ENCODE results near the gene SHC2. TPM values are rescaled to one million over a fixed set of nuclear protein-coding genes. Genes with fewer than 3 reads are reported as not detected.

Gene SHC2
- total and polyA plus RNA-seq, 2 donors (not counting 1 experiment from before 2014, with no cell fraction given) = 0.02 to 2.5 TPM

DNA sequence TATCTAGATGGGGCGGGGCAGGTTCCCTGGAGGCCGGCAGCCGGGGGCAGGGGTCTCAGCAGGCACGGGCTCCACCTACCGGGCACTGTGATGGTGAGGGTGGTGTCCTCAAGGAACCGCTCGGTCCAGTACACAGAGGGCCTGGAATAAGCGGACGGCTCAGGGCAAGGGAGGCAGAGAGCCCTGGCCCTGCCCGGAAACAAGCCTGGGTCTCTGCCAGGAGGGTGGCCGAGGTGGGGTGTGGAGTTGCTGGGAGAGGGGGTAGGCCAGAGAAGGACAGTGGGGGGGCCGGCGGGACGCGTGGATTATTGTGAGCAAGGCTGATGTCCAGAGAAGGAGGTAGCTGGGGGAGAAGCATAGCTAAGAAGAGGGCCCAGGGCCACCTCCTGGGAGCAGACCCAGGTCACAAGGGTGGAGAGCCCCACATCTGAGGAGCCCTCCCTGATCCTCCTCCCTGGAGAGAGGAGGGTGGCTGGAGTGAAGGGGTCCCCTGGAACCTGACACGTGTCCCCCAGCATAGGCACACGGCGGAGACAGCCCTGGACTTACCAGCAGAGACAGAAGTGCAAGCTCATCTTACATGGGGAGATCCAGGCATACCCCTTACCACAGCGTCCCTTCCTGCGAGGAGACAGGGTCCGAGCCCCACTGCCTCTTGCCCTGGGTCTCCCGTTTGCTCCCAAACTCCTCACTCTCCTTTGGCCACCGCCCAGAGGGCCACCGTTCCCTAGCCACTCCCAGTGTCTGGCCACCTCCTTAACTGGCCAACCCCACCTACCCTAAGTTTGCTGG, 87.2 kb downstream of the SHC2 start:
- TF ChIP-seq, protein P1, sequence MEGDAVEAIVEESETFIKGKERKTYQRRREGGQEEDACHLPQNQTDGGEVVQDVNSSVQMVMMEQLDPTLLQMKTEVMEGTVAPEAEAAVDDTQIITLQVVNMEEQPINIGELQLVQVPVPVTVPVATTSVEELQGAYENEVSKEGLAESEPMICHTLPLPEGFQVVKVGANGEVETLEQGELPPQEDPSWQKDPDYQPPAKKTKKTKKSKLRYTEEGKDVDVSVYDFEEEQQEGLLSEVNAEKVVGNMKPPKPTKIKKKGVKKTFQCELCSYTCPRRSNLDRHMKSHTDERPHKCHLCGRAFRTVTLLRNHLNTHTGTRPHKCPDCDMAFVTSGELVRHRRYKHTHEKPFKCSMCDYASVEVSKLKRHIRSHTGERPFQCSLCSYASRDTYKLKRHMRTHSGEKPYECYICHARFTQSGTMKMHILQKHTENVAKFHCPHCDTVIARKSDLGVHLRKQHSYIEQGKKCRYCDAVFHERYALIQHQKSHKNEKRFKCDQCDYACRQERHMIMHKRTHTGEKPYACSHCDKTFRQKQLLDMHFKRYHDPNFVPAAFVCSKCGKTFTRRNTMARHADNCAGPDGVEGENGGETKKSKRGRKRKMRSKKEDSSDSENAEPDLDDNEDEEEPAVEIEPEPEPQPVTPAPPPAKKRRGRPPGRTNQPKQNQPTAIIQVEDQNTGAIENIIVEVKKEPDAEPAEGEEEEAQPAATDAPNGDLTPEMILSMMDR (conservative IDR thresholded peaks at IDR 0.05 in 1 of 2, IDR thresholded peaks at IDR 0.05 in 1 of 2; ENCODE audit: low read depth in 1 of 2, low read length in 2 of 2) = no peak
- no peak for TF ChIP-seq EZH2 (IDR thresholded peaks at IDR 0.05; ENCODE audit: low read length, missing control alignments)

DNA sequence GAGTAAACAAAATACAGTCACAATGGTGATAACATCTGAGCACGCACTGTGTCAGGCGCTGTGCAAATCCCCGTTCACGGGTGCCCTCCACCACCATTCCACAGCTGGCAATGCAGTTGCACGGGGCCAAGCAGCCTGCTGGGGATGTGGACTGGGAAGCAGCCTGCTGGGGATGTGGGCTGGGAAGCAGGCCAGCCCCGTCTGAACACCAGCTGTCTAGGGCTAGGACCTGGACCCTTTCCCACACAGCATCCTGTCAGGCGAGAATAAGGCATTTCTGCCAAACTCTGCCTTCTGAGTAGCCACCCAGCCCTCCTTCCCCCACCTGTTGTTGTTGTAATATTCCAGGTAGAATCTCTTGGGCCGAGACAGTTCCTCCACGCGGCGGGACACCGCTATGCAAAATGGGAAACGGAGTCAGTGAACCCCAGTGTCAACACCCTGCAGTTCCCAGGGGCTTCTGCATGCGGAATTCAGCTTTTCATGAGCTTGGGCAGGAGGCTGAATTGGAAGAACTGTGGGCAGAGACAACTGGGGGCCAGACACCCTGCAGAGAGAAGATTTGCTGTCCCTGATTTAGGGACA, 88.4 kb downstream of the SHC2 start:
- Histone ChIP-seq H3K27me3 (ENCODE audit: control insufficient read depth, insufficient read depth, low read length) (peaks cover 29% of the 10 kb centered on the region), H3K4me1 (ENCODE audit: control insufficient read depth, extremely low read depth, insufficient read depth, low read length) (peaks cover 2% of the 10 kb centered on the region), H3K36me3 (ENCODE audit: control insufficient read depth, insufficient read depth, low read length) (no peaks in the 10 kb centered on the region), H2AFZ (ENCODE audit: low read length) (no peak overlapping the region), H3K27ac (ENCODE audit: insufficient read depth, low read length) (no peak overlapping the region), H3K9ac (ENCODE audit: insufficient read depth, low read length) (no peak overlapping the region), H3K79me2 (ENCODE audit: control insufficient read depth, insufficient read depth, low read length) (no peaks in the 10 kb centered on the region), H3K4me3 (replicated peaks in 1 of 4; ENCODE audit: control extremely low read depth in 1 of 4, insufficient read depth in 1 of 4, low read depth in 3 of 4, low read length in 4 of 4) (no peak overlapping the region), H3K9me3 (ENCODE audit: control insufficient read depth, insufficient read depth, low read depth, low read length) (no peaks in the 10 kb centered on the region), H4K20me1 (ENCODE audit: control insufficient read depth, extremely low read depth, insufficient read depth, low read length) (no peaks in the 10 kb centered on the region), H3K4me2 (ENCODE audit: extremely low read depth, insufficient read depth, low read length) (no peak overlapping the region)
- DNase-seq (ENCODE audit: low read depth in 2 of 2) = peak; percentile 78 to 81
- TF ChIP-seq EZH2 (IDR thresholded peaks at IDR 0.05; ENCODE audit: low read length, missing control alignments) = no peak
- TF ChIP-seq, protein P1 (conservative IDR thresholded peaks at IDR 0.05 in 1 of 2, IDR thresholded peaks at IDR 0.05 in 1 of 2; ENCODE audit: low read depth in 1 of 2, low read length in 2 of 2) = no peak

More for the DNA sequence above, 87.2 kb downstream of the SHC2 start:
- no peak overlapping the region for H2AFZ ChIP-seq (ENCODE audit: low read length)
- H3K4me3 ChIP-seq (replicated peaks in 1 of 4; ENCODE audit: control extremely low read depth in 1 of 4, insufficient read depth in 1 of 4, low read depth in 3 of 4, low read length in 4 of 4) = no peak overlapping the region
- no peak overlapping the region for H3K27ac ChIP-seq (ENCODE audit: insufficient read depth, low read length)
- peaks cover 2% of the 10 kb centered on the region for H3K4me1 ChIP-seq (ENCODE audit: control insufficient read depth, extremely low read depth, insufficient read depth, low read length)
- H4K20me1 ChIP-seq (ENCODE audit: control insufficient read depth, extremely low read depth, insufficient read depth, low read length) = no peaks in the 10 kb centered on the region
- no peak overlapping the region for H3K4me2 ChIP-seq (ENCODE audit: extremely low read depth, insufficient read depth, low read length)
- H3K79me2 ChIP-seq (ENCODE audit: control insufficient read depth, insufficient read depth, low read length) = no peaks in the 10 kb centered on the region
- peaks cover 29% of the 10 kb centered on the region for H3K27me3 ChIP-seq (ENCODE audit: control insufficient read depth, insufficient read depth, low read length)
- H3K9ac ChIP-seq (ENCODE audit: insufficient read depth, low read length) = no peak overlapping the region
- no peaks in the 10 kb centered on the region for H3K9me3 ChIP-seq (ENCODE audit: control insufficient read depth, insufficient read depth, low read depth, low read length)
- DNase-seq (ENCODE audit: low read depth in 2 of 2) = no peak
- H3K36me3 ChIP-seq (ENCODE audit: control insufficient read depth, insufficient read depth, low read length) = no peaks in the 10 kb centered on the region

DNA sequence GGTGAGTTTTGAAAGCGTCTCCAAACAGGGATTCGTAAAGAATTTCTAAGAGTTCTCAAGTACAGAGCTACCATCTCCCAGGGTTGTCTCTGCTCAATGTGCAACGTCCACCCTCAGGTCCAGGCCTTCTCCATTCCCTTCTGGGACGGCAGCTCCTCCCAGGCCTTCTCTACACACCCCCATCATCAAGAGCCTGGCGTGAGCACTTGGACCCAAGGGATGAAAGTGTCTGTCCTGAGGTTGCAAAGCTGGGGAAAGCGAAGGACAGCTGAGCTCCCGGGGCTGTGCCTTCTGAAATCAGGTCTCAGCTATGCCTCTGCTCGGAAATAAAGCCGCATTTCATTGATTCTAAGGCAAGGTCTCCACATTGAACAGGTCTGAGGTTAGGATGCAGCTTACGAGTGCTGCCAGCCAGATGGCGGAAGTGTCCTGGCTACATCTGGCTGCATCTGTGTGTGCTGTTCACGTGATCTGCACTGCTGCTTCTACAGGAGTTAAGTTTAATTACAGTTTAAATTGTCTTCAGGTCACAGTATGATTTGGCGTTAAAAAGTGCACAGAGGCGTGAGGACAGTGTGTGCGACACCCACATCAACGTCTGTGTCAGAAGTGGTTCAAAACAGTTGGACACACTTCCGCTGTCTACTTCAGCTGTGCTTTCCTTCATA, 89.2 kb downstream of the SHC2 start:
- Histone ChIP-seq H3K9ac (ENCODE audit: insufficient read depth, low read length) (no peak overlapping the region), H3K4me1 (ENCODE audit: control insufficient read depth, extremely low read depth, insufficient read depth, low read length) (peaks cover 2% of the 10 kb centered on the region), H4K20me1 (ENCODE audit: control insufficient read depth, extremely low read depth, insufficient read depth, low read length) (no peaks in the 10 kb centered on the region), H3K27ac (ENCODE audit: insufficient read depth, low read length) (no peak overlapping the region), H3K4me3 (replicated peaks in 1 of 4; ENCODE audit: control extremely low read depth in 1 of 4, insufficient read depth in 1 of 4, low read depth in 3 of 4, low read length in 4 of 4) (no peak overlapping the region), H3K79me2 (ENCODE audit: control insufficient read depth, insufficient read depth, low read length) (no peaks in the 10 kb centered on the region), H2AFZ (ENCODE audit: low read length) (no peak overlapping the region), H3K36me3 (ENCODE audit: control insufficient read depth, insufficient read depth, low read length) (no peaks in the 10 kb centered on the region), H3K27me3 (ENCODE audit: control insufficient read depth, insufficient read depth, low read length) (peaks cover 29% of the 10 kb centered on the region), H3K4me2 (ENCODE audit: extremely low read depth, insufficient read depth, low read length) (no peak overlapping the region), H3K9me3 (ENCODE audit: control insufficient read depth, insufficient read depth, low read depth, low read length) (no peaks in the 10 kb centered on the region)
- TF ChIP-seq, protein P1 (conservative IDR thresholded peaks at IDR 0.05 in 1 of 2, IDR thresholded peaks at IDR 0.05 in 1 of 2; ENCODE audit: low read depth in 1 of 2, low read length in 2 of 2) = no peak
- no peak for TF ChIP-seq EZH2 (IDR thresholded peaks at IDR 0.05; ENCODE audit: low read length, missing control alignments)
- no peak for DNase-seq (ENCODE audit: low read depth in 2 of 2)
